Activated CD4-positive, alpha-beta memory T cell treated with anti-CD3 and anti-CD28 coated beads, Interleukin-2, amount 10 ng/mL, durations not matched to agents 7 days and 5 days (primary cell): Measurements from ENCODE around the gene LOC101059915. TPM values are rescaled to one million over a fixed set of nuclear protein-coding genes. Genes with fewer than 3 reads are reported as not detected.
"Not testable (repeated sequence)": the region's sequence is repeated elsewhere in the genome, so short reads cannot be mapped to it uniquely, and the experiment has no call there.

Experiments
- CTCF ChIA-PET: fragments of 350-600 bp; sonication (Branson Sonifier 250); formaldehyde crosslinking; loops from one replicate; lab custom pipeline; 2021; ENCODE audit warnings: antibody characterized with exemption, inconsistent platforms; lab: Charles Lee
- POLR2A ChIA-PET: fragments of 350-600 bp; sonication (Branson Sonifier 250); formaldehyde crosslinking; loops from one replicate; lab custom pipeline; 2021; ENCODE audit warnings: antibody characterized with exemption; lab: Charles Lee
- DNase-seq: peaks from one replicate; pipeline ENCODE4 v3.0.0-alpha.2; 2020
- H3K27ac Mint-ChIP-seq: one replicate; pipeline ENCODE4 v1.8.0; 2021; ENCODE audit warnings: mild to moderate bottlenecking, mixed read lengths
- H3K27me3 Mint-ChIP-seq: one replicate; pipeline ENCODE4 v1.8.0; 2021; ENCODE audit warnings: mixed read lengths
- H3K36me3 Mint-ChIP-seq: one replicate; pipeline ENCODE4 v1.8.0; 2021; ENCODE audit warnings: low read depth, mixed read lengths
- H3K4me1 Mint-ChIP-seq: one replicate; pipeline ENCODE4 v1.8.0; 2021; ENCODE audit warnings: mixed read lengths
- H3K4me3 Mint-ChIP-seq: one replicate; pipeline ENCODE4 v1.8.0; 2021; ENCODE audit warnings: mild to moderate bottlenecking, mixed read lengths
- H3K9me3 Mint-ChIP-seq: one replicate; pipeline ENCODE4 v1.8.0; 2021; ENCODE audit warnings: mixed read lengths
- total RNA-seq, 2 experiments: library from RNA; stranded (reverse); gene quantifications; one replicate each; pipeline ENCODE4 v1.2.3, GENCODE V29; 2021

LOC101059915 gene

GRCh38 chrX:71697466-71698298 lies 30.3 kb downstream of the LOC101059915 start:
- H3K36me3 Mint-ChIP-seq, POLR2A ChIA-PET, H3K4me1 Mint-ChIP-seq, CTCF ChIA-PET, DNase-seq, H3K4me3 Mint-ChIP-seq, H3K27me3 Mint-ChIP-seq, H3K9me3 Mint-ChIP-seq, H3K27ac Mint-ChIP-seq: not testable (repeated sequence)

DNA sequence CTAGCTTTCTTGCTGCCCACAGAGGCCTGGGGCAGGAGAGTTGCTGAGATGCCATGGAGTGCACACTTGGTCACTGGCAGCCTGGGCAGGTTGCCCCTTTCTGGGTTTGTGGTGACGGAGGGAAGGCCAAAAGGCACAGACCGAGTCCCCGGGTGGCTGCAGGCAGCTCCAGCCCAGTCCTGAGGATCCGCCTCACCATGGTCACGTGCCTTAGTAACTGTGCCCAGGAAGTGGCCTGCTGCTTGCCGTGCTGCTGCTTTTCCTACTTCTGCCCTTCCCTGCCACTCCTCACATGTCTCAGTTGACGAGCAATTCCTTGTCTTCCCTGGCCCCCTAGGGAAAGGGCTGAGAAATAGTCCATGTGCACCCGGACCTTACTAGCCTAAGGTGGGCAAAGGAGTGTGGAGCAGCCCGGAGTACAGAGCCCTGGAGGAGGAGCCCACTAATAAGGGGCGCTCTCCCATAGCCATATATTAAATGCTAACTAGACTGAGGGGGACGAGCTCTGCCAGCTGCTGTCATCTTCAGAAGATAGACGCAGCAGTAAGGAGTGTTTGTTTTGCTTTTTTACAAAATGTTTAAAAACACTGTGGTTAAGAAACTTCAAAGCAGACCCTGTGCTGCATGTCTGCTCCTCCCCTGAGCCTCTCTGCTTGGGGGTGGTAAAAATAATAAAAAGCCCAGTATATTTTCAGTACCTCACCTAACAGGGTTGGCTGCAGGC lies 31.1 kb downstream of the LOC101059915 start:
- H3K36me3 Mint-ChIP-seq, CTCF ChIA-PET, H3K4me1 Mint-ChIP-seq, POLR2A ChIA-PET, H3K4me3 Mint-ChIP-seq, H3K27me3 Mint-ChIP-seq, DNase-seq, H3K9me3 Mint-ChIP-seq, H3K27ac Mint-ChIP-seq: not testable (repeated sequence)

DNA sequence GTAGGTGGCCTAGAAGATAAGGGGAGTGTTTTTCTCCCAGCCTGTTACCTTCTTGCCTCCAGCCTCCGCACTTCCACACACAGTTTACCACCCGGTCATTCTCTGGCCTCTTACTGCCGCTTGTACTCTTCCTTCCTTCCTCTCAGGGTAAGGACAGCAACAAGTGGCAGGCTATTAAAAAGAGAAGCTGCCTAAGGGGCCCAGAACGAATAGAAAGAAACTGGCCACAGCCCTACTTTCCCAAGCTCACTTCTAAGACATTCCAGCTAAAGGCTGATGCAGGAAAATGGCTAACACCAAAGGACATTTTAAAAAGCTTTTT lies 31.6 kb downstream of the LOC101059915 start:
- POLR2A ChIA-PET, DNase-seq, CTCF ChIA-PET, H3K36me3 Mint-ChIP-seq, H3K27ac Mint-ChIP-seq, H3K4me3 Mint-ChIP-seq, H3K4me1 Mint-ChIP-seq, H3K27me3 Mint-ChIP-seq, H3K9me3 Mint-ChIP-seq: not testable (repeated sequence)

DNA sequence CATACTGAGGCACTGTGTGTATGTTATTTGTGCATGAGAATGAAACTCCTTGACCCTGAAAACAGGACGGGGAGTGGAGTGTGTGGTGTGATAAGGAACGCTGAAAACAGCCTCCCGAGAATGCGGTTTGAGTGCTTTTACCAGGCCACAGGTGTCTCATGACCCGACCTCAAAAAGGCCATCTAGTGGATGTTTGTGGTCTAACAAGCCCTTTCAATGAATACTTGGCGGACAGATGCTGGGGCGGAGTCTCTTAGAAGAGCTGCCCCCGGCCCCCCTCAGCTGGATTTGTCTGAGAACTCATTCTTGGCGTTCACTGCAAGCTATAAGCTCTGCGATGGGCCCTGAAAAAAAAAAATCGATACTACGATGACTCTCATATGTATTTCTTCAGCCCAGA lies 35.5 kb downstream of the LOC101059915 start:
- H3K4me3 Mint-ChIP-seq, H3K27ac Mint-ChIP-seq, POLR2A ChIA-PET, DNase-seq, H3K36me3 Mint-ChIP-seq, H3K27me3 Mint-ChIP-seq, CTCF ChIA-PET, H3K4me1 Mint-ChIP-seq, H3K9me3 Mint-ChIP-seq: not testable (repeated sequence)

- H3K36me3 Mint-ChIP-seq, H3K4me1 Mint-ChIP-seq, CTCF ChIA-PET, H3K9me3 Mint-ChIP-seq, H3K4me3 Mint-ChIP-seq, H3K27ac Mint-ChIP-seq, H3K27me3 Mint-ChIP-seq, DNase-seq, POLR2A ChIA-PET: not testable (repeated sequence)
Observed at GRCh38 chrX:71714064-71714463, 46.7 kb downstream of the LOC101059915 start.

GRCh38 chrX:71715551-71715950 lies 48.2 kb downstream of the LOC101059915 start:
- H3K4me1 Mint-ChIP-seq, H3K36me3 Mint-ChIP-seq, DNase-seq, H3K9me3 Mint-ChIP-seq, POLR2A ChIA-PET, H3K27me3 Mint-ChIP-seq, H3K4me3 Mint-ChIP-seq, CTCF ChIA-PET, H3K27ac Mint-ChIP-seq: not testable (repeated sequence)

- H3K4me1 Mint-ChIP-seq, H3K36me3 Mint-ChIP-seq, H3K27me3 Mint-ChIP-seq, H3K9me3 Mint-ChIP-seq, DNase-seq, H3K27ac Mint-ChIP-seq, H3K4me3 Mint-ChIP-seq, POLR2A ChIA-PET, CTCF ChIA-PET: not testable (repeated sequence)
Observed at GRCh38 chrX:71716323-71716722, 49.0 kb downstream of the LOC101059915 start.

DNA sequence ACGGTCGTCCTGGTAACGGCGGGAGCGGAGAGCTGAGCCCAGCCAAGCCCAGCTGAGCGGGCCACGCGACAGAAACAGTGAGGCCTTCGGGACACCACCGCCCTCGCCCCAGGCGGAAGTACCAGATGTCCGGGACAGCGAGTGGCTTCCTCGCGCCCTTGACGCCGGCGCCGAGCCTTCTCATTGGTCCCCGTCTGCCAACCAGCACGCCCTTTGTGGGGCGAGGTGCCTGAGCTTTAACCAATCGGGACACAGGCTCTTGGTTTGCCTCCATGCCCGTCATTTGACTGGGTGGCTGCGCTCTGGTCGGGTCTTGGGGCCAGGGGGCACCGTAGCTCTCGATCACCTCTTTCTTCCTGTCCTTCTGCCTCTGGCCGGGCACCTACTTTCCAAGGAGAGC lies 50.8 kb downstream of the LOC101059915 start, which contains the start of gene CXorf49:
Gene CXorf49 (minus strand): TSS at position 101 of the 400 bp plus-strand sequence. CDS start 134 bp downstream, outside the sequence.
- H3K9me3 Mint-ChIP-seq, H3K4me1 Mint-ChIP-seq, POLR2A ChIA-PET, CTCF ChIA-PET, H3K27me3 Mint-ChIP-seq, H3K4me3 Mint-ChIP-seq, DNase-seq, H3K36me3 Mint-ChIP-seq, H3K27ac Mint-ChIP-seq: not testable (repeated sequence)

GRCh38 chrX:71719195-71719594 lies 51.8 kb downstream of the LOC101059915 start:
- DNase-seq, POLR2A ChIA-PET, H3K27ac Mint-ChIP-seq, H3K4me1 Mint-ChIP-seq, H3K4me3 Mint-ChIP-seq, CTCF ChIA-PET, H3K9me3 Mint-ChIP-seq, H3K27me3 Mint-ChIP-seq, H3K36me3 Mint-ChIP-seq: not testable (repeated sequence)

GRCh38 chrX:71720289-71720886 lies 53.0 kb downstream of the LOC101059915 start:
- H3K9me3 Mint-ChIP-seq, H3K4me1 Mint-ChIP-seq, DNase-seq, CTCF ChIA-PET, H3K36me3 Mint-ChIP-seq, POLR2A ChIA-PET, H3K4me3 Mint-ChIP-seq, H3K27ac Mint-ChIP-seq, H3K27me3 Mint-ChIP-seq: not testable (repeated sequence)

Other genes with a start within 250 kb of the LOC101059915 start
- gene OGT, start 134.4 kb upstream of the LOC101059915 start, total RNA-seq: 100 to 1,000 TPM; 360 to 382 TPM
- gene GCNA, start 89.1 kb upstream of the LOC101059915 start, total RNA-seq: 1 to 10 TPM; 4.4 to 5.3 TPM
- 10 to 100 TPM; 84.9 to 85.7 TPM for gene CXCR3, start 49.0 kb upstream of the LOC101059915 start, total RNA-seq
- gene CXorf49, start 50.7 kb downstream of the LOC101059915 start, total RNA-seq: not detected
- gene CXorf49B, start 95.8 kb downstream of the LOC101059915 start, total RNA-seq: not detected
- 1 to 10 TPM; 7.9 to 8.7 TPM for gene NHSL2, start 243.3 kb downstream of the LOC101059915 start, total RNA-seq